Trophoblast cell (in vitro differentiated cells and primary cell): Measurements from ENCODE around the gene SIGLEC11.
"Not testable (repeated sequence)": the region's sequence is repeated elsewhere in the genome, so short reads cannot be mapped to it uniquely, and the experiment has no call there.

Experiments
- DNase-seq, 2 donors: peaks; one replicate each; pipeline ENCODE4 v3.0.0-alpha.2; 2016
- H2AFZ ChIP-seq: 2 replicates; pipeline ENCODE4 v1.6.1; 2013; ENCODE audit warnings: low read length, moderate library complexity, mild to moderate bottlenecking; ENCODE audit not compliant: insufficient read depth, poor library complexity
- H2AK5ac ChIP-seq: 2 replicates; pipeline ENCODE4 v1.6.1; 2013; ENCODE audit warnings: mild to moderate bottlenecking, low read length
- H2BK120ac ChIP-seq: 2 replicates; pipeline ENCODE4 v1.6.1; 2013; ENCODE audit warnings: low read length, mild to moderate bottlenecking, moderate library complexity; ENCODE audit not compliant: insufficient read depth, poor library complexity
- H2BK12ac ChIP-seq: 2 replicates; pipeline ENCODE4 v1.6.1; 2013; ENCODE audit warnings: mild to moderate bottlenecking, low read length, moderate library complexity
- H2BK5ac ChIP-seq: 2 replicates; pipeline ENCODE4 v1.6.1; 2013; ENCODE audit warnings: low read length, low read depth, moderate library complexity, mild to moderate bottlenecking; ENCODE audit not compliant: poor library complexity
- H3K14ac ChIP-seq: 2 replicates; pipeline ENCODE4 v1.6.1; 2013; ENCODE audit warnings: mild to moderate bottlenecking, low read length
- H3K18ac ChIP-seq: 2 replicates; pipeline ENCODE4 v1.6.1; 2013; ENCODE audit warnings: mild to moderate bottlenecking, low read length
- H3K23ac ChIP-seq: 2 replicates; pipeline ENCODE4 v1.6.1; 2013; ENCODE audit warnings: low read length
- H3K27ac ChIP-seq: 2 replicates; pipeline ENCODE4 v1.5.1; 2013; ENCODE audit warnings: low read depth, mild to moderate bottlenecking, inconsistent platforms, low read length, moderate library complexity
- H3K27me3 ChIP-seq: 2 replicates; pipeline ENCODE4 v1.6.1; 2013; ENCODE audit warnings: inconsistent platforms, mild to moderate bottlenecking, low read length, moderate library complexity; ENCODE audit not compliant: insufficient read depth
- H3K36me3 ChIP-seq, 2 experiments: 1 replicate in 1 of 2; 2 replicates in 1 of 2; pipeline ENCODE4 v1.6.1; 2013; ENCODE audit warnings: low read length in 2 of 2, mild to moderate bottlenecking in 2 of 2, moderate library complexity in 1 of 2; ENCODE audit not compliant: insufficient read depth in 2 of 2, control insufficient read depth in 1 of 2
- H3K4ac ChIP-seq: 2 replicates; pipeline ENCODE4 v1.6.1; 2013; ENCODE audit warnings: low read depth, mild to moderate bottlenecking, low read length, moderate library complexity
- H3K4me1 ChIP-seq, 2 experiments: 1 replicate in 1 of 2; 2 replicates in 1 of 2; pipeline ENCODE4 v1.6.1; 2013; ENCODE audit warnings: low read length in 2 of 2, mild to moderate bottlenecking in 2 of 2, moderate library complexity in 1 of 2; ENCODE audit not compliant: insufficient read depth in 2 of 2, control insufficient read depth in 1 of 2
- H3K4me2 ChIP-seq: 2 replicates; pipeline ENCODE4 v1.6.1; 2013; ENCODE audit warnings: inconsistent platforms, mild to moderate bottlenecking, low read length, moderate library complexity
- H3K4me3 ChIP-seq: 2 replicates; pipeline ENCODE4 v1.5.1; 2013; ENCODE audit warnings: mild to moderate bottlenecking, low read depth, low read length, inconsistent platforms
- H3K79me1 ChIP-seq: one replicate; pipeline ENCODE4 v1.6.1; 2013; ENCODE audit warnings: low read length
- H3K79me2 ChIP-seq: 2 replicates; pipeline ENCODE4 v1.6.1; 2013; ENCODE audit warnings: low read length, mild to moderate bottlenecking; ENCODE audit not compliant: control insufficient read depth, insufficient read depth, poor library complexity
- H3K9ac ChIP-seq: 2 replicates; pipeline ENCODE4 v1.6.1; 2013; ENCODE audit warnings: mild to moderate bottlenecking, low read length
- H3K9me3 ChIP-seq: 2 replicates; pipeline ENCODE4 v1.6.1; 2013; ENCODE audit warnings: low read depth, mild to moderate bottlenecking, control low read depth, inconsistent platforms, low read length; ENCODE audit not compliant: insufficient read depth
- H4K12ac ChIP-seq: 2 replicates; pipeline ENCODE4 v1.6.1; 2013; ENCODE audit warnings: low read depth, mild to moderate bottlenecking, low read length, moderate library complexity
- H4K8ac ChIP-seq: 2 replicates; pipeline ENCODE4 v1.6.1; 2013; ENCODE audit warnings: low read depth, mild to moderate bottlenecking, low read length, moderate library complexity
- H4K91ac ChIP-seq: one replicate; pipeline ENCODE4 v1.6.1; 2013; ENCODE audit warnings: low read depth, mild to moderate bottlenecking, low read length, moderate library complexity
- WGBS: extraction: QIAGEN DNeasy Blood & Tissue Kit; methylation state at CpG from one replicate; pipeline ENCODE4 v1.1.7; 2013; ENCODE audit warnings: missing lambda C conversion rate; ENCODE audit not compliant: insufficient read length, insufficient coverage; ENCODE audit errors: extremely low coverage; 5-methylcytosine and 5-hydroxymethylcytosine counted together

SIGLEC11 gene

DNA sequence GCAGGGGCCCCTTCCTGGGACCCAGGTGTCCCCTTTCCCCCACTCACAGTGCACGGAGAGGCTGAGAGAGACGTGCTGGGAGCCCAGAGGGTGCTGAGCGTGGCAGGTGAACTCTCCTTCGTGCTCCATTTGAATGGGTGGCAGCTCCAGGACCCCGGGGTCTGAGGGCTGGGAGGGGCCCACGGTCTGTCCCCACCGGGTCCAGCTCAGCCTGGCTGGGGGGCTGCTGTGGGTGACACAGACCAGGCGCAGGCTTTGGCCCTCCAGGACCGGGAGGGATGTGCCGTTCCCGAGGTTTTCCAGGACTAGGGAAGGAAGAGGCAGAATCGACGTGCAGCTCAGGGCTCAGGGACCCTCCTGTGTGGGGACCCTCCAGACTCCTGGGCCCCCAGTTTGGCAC lies 2.4 kb downstream of the SIGLEC11 start:
- H3K4ac ChIP-seq, H3K18ac ChIP-seq, H3K14ac ChIP-seq, H3K23ac ChIP-seq, H3K79me1 ChIP-seq, H2AFZ ChIP-seq, H3K4me3 ChIP-seq, H3K9me3 ChIP-seq, DNase-seq, H3K9ac ChIP-seq, H2BK5ac ChIP-seq, H2AK5ac ChIP-seq, H3K4me1 ChIP-seq, H3K27ac ChIP-seq, H4K8ac ChIP-seq, H3K79me2 ChIP-seq, H2BK120ac ChIP-seq, H3K36me3 ChIP-seq, H4K91ac ChIP-seq, H3K4me2 ChIP-seq, H2BK12ac ChIP-seq, H4K12ac ChIP-seq, H3K27me3 ChIP-seq: not testable (repeated sequence)
- WGBS = no CpG with 5 or more reads among the region's 13 CpGs

DNA sequence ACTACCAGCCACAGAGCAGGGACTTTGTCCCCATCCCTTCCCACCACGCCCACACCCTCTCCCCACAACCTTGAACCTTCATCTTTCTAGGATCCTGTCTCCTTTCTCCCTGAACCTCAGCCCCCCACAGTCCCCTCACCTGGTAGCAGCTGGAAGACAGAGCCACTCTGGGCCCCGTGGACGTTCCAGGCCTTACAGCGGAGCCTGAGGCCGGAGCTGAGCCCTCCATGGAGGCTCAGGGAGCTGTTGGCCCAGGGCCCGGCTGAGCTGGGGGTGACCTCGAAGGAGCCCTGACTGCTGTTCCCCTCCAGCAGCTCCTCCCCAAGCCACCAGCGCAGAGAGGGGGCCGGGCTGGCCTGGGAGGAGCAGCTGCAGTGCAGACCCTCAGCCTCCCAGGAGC lies 2.8 kb downstream of the SIGLEC11 start:
- H2BK5ac ChIP-seq, H3K79me2 ChIP-seq, H2AK5ac ChIP-seq, DNase-seq, H2BK12ac ChIP-seq, H2BK120ac ChIP-seq, H3K27ac ChIP-seq, H3K4me2 ChIP-seq, H3K36me3 ChIP-seq, H3K18ac ChIP-seq, H4K91ac ChIP-seq, H3K9me3 ChIP-seq, H3K9ac ChIP-seq, H3K4me1 ChIP-seq, H3K4me3 ChIP-seq, H3K14ac ChIP-seq, H3K27me3 ChIP-seq, H4K8ac ChIP-seq, H3K4ac ChIP-seq, H4K12ac ChIP-seq, H3K79me1 ChIP-seq, H3K23ac ChIP-seq, H2AFZ ChIP-seq: not testable (repeated sequence)
- WGBS = no CpG with 5 or more reads among the region's 9 CpGs

DNA sequence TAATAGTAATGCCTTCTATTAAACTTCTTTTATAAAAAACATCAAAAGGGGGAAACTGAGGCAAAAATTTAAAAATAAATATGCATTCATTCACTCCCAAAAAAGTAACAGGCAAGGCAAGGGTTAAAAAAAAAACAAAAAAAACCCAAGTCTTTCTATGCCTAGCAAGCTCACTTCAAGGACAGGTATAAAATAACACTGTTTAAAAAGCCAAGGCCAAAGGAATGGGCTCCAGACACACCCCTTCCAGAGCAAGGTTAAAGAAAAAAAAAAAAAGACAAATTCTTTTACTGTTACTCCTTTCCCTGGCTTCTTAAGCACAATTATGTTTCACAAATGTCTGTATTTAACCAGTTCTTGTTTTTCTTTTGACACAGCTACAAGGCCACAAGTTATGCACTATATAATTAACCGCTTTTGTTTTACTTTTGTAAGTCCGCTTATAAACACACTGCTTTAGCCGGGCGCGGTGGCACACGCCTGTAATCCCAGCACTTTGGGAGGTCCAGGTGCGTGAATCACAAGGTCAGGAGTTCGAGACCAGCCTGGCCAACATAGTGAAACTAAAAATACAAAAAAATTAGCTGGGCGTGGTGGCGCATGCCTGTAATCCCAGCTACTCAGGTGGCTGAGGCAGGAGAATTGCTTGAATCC lies 3.6 kb downstream of the SIGLEC11 start:
- H2BK5ac ChIP-seq = no peak overlapping the region
- H3K18ac ChIP-seq = no peak overlapping the region
- WGBS = no CpG with 5 or more reads among the region's 10 CpGs
- H2AK5ac ChIP-seq = no peak overlapping the region
- no peak overlapping the region for H3K4ac ChIP-seq
- H3K27ac ChIP-seq = no peak overlapping the region
- no peaks in the 10 kb centered on the region for H3K79me2 ChIP-seq
- no peak overlapping the region for H3K4me3 ChIP-seq
- H4K91ac ChIP-seq = no peak overlapping the region
- H4K12ac ChIP-seq = no peak overlapping the region
- H3K4me1 ChIP-seq = no peaks in the 10 kb centered on the region
- H4K8ac ChIP-seq = no peak overlapping the region
- peak in 1 of 2 donors; percentile 27 for DNase-seq
- H3K23ac ChIP-seq = no peak overlapping the region
- no peak overlapping the region for H2BK120ac ChIP-seq
- no peak overlapping the region for H2AFZ ChIP-seq
- H3K36me3 ChIP-seq = no peaks in the 10 kb centered on the region
- H3K14ac ChIP-seq = no peak overlapping the region
- no peak overlapping the region for H3K9ac ChIP-seq
- H3K4me2 ChIP-seq = no peak overlapping the region
- no peaks in the 10 kb centered on the region for H3K27me3 ChIP-seq
- H3K9me3 ChIP-seq = peaks cover 4% of the 10 kb centered on the region
- H2BK12ac ChIP-seq = no peak overlapping the region
- no peaks in the 10 kb centered on the region for H3K79me1 ChIP-seq

DNA sequence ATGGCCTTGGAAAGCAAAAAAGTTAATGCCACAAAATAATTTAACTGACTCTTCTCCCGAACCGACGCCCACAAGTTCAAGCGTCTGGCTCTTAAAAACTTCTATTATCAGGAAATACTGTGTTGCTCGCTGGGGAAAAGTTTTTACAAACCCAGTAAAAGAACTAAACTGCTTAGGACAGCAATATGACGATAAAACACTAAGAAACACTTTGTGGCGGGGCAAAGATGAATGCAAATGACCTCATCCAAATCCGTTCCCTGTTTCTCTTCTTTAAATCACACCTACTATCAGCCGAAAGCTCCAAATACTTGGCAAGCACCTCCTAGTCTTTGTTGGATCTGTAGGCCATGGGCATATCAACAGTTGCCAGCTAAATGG lies 4.9 kb downstream of the SIGLEC11 start:
- no peak overlapping the region for H4K8ac ChIP-seq
- no peak overlapping the region for H3K27ac ChIP-seq
- no peak overlapping the region for H4K91ac ChIP-seq
- H3K14ac ChIP-seq = no peak overlapping the region
- no peaks in the 10 kb centered on the region for H3K4me1 ChIP-seq
- H3K27me3 ChIP-seq = no peaks in the 10 kb centered on the region
- DNase-seq = no peak
- no peak overlapping the region for H3K23ac ChIP-seq
- no peak overlapping the region for H3K4ac ChIP-seq
- no peak overlapping the region for H3K4me2 ChIP-seq
- H3K9me3 ChIP-seq = peaks cover under 1% of the 10 kb centered on the region
- no peaks in the 10 kb centered on the region for H3K79me2 ChIP-seq
- H2BK12ac ChIP-seq = no peak overlapping the region
- H2BK120ac ChIP-seq = no peak overlapping the region
- no peak overlapping the region for H3K18ac ChIP-seq
- no peak overlapping the region for H2AK5ac ChIP-seq
- no peak overlapping the region for H2BK5ac ChIP-seq
- H2AFZ ChIP-seq = no peak overlapping the region
- H3K79me1 ChIP-seq = no peaks in the 10 kb centered on the region
- H3K9ac ChIP-seq = no peak overlapping the region
- H4K12ac ChIP-seq = no peak overlapping the region
- no peak overlapping the region for H3K4me3 ChIP-seq
- WGBS = no CpG with 5 or more reads among the region's 9 CpGs
- no peaks in the 10 kb centered on the region for H3K36me3 ChIP-seq
